HG03039 (cell line): ENCODE results near the gene STYXL1.

ENCODE experiments used
- ATAC-seq: cut with Tn5 transposase; IDR thresholded peaks from one replicate; pipeline ENCODE4 v1.9.1; 2021; ENCODE audit warnings: mild to moderate bottlenecking, moderate library complexity; ENCODE audit not compliant: unreplicated experiment

The STYXL1 gene

GRCh38 chr7:75960372-75960771 lies 87.4 kb downstream of the STYXL1 start:
- no peak for ATAC-seq

DNA sequence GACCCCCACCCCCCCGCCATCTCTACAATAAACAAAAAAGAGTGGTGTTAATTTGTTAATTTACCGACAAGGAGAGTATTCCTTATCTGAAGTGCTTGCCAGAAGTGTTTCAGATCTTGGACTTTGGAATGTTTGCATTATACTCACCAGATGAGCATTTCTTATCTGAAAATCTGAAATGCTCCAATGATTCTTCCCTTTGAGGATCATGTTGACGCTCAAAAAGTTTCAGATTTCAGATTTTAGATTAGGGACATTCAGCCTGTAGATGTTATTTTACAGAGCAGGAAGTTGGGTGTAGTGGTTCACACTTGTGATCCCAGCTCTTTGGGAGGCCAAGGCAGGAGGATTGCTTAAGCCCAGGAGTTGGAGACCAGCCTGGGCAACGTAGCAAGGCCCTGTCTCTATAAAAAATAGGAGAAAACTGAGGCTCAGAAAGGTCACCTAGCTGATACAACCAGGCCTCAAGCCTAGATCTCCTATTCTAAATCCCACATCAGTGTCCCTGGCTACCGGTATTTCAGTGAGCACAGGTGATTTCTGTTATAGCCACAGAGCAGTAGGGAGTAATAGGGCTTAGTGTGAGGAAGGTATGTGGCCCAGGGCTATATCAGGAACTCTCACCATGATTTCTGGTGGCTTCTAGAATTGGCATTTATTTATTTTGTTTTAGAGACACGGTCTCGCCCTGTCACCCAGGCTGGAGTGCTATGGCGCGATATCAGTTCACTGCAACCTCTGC lies 88.8 kb downstream of the STYXL1 start:
- no peak for ATAC-seq

DNA sequence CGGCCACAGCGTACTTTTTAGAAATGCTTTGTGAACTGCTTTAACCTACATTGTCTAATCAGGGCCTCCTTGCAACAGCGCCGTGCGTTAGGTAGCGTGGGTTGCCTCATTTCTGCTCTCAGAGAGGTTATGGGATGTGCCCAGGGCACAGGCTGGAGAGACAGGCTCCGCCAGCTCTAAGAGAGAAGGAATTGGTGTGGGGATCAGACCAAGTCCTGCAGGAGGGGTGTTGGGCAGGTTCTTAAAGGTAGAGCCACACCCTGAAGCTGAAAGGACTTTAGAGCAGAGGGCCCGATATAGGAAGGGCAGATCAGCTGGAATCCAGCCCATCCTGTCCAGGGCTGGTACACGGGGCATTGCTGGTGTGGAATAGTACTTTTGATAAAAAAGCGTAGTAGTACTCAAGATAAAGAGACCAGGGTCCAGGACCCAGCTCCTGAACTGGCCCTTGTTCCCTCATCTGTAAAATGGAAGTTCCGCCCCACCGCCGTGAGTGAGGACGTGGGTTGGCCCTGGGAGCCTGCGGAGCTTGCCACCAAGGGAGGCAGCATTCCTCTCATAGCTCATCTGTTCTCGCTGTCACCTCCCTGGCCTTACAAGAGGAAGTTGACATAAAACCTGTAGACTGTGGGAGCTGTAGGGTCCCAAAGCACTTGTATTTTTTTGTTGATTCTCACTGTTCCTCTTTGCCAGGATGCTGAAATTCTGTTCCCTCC lies 90.6 kb downstream of the STYXL1 start:
- no peak for ATAC-seq

DNA sequence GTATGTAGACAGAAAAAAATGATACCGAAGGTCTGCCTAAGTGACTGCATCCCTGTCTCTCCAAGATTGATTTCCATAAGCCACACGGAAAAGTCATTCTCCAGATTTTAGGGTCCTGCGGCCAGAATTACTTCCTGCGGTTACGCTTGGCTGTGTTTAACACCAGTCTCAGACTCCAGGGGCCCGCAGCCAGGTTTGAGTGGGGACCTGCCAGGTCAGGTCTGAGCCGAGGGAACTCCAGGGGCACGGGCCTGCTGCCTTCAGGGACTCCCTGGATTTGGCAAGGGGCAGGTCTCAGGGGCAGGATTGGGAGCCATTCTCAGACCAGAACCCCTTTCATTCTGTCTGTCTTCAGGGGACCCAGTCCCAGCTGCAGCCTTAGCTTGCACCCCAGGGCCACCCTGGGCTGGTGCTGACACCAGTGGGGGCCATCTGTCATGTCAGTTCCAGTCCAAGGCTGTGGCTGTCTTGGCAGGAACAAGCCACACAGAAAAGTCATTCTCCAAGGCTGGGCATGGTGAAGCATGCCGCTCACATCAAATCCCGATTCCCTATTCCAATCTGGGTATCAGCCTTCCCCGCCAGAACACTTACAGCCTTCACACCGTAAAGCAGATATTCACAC lies 92.4 kb downstream of the STYXL1 start:
- no peak for ATAC-seq

DNA sequence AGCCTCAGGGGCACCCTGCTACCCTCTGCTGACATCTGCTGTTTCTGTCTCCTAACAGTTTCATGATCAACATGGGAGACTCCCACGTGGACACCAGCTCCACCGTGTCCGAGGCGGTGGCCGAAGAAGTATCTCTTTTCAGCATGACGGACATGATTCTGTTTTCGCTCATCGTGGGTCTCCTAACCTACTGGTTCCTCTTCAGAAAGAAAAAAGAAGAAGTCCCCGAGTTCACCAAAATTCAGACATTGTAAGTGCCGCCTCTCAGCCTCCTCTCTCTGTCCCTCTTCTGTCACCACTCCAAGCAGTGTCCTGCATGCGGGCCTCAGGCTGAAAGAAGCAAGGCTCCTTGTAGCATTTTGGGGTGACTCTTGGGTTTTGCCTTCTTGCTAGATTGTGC lies 93.9 kb downstream of the STYXL1 start:
- no peak for ATAC-seq

DNA sequence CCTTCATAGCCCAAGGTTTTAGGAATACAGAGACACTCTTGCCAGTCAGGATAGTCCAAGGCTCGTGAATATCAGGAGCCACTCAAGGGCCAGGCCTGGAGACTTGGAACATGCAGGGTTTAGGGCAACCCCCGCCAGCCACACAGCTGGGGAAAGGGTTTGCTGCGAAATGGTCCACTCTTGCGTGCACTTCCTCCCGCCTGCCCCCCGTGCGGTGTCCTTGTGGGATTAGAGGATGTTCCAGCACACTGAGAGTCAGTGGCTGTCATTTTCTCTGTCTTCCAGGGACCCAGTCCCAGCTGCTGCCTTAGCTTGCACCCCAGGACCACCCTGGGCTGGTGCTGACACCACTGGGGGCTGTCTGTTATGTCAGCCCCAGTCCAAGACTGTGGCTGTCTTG lies 94.4 kb downstream of the STYXL1 start:
- ATAC-seq, result no peak

GRCh38 chr7:75951506-75951905 lies 96.3 kb downstream of the STYXL1 start:
- ATAC-seq, result no peak

- no peak for ATAC-seq
These were observed 97.6 kb downstream of the STYXL1 start for GRCh38 chr7:75950111-75950681.

DNA sequence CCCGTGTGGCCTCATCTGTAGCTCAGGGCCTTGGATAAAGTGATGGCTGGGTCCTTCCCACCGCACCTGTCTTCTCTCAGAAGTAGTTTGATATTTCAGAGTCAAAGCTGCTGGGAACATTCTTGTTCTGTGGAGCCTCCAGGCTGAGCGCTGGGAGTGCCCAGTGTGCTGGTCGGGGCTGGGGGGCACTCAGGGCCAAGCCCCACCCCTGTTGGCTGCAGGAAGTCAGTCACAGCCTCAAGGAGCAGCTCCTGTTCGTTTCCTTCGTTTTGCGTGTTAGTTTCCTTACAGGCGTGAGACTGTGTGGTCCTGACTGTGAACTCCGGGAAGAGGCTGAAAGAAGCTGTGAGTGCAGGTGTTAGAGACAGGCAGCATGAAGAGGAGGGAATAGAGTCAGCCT lies 99.6 kb downstream of the STYXL1 start:
- ATAC-seq, result no peak
